ENCODE data around the gene PTK7. TPM values are rescaled to one million over a fixed set of nuclear protein-coding genes. Genes with fewer than 3 reads are reported as not detected.

Gene PTK7
- total RNA-seq, 1 donor from 2014 or later, result 81.0 TPM

GRCh38 chr6:43205849-43206248 lies 129.7 kb downstream of the PTK7 start:
- Histone ChIP-seq H3K4me3 (no peak overlapping the region), H3K36me3 (peaks cover 20% of the 10 kb centered on the region), H3K4me1 (no peaks in the 10 kb centered on the region), H3K9me3 (no peaks in the 10 kb centered on the region), H3K27ac (no peak overlapping the region), H3K27me3 (ENCODE audit: low read depth) (no peaks in the 10 kb centered on the region)
- TF ChIP-seq, protein P1, sequence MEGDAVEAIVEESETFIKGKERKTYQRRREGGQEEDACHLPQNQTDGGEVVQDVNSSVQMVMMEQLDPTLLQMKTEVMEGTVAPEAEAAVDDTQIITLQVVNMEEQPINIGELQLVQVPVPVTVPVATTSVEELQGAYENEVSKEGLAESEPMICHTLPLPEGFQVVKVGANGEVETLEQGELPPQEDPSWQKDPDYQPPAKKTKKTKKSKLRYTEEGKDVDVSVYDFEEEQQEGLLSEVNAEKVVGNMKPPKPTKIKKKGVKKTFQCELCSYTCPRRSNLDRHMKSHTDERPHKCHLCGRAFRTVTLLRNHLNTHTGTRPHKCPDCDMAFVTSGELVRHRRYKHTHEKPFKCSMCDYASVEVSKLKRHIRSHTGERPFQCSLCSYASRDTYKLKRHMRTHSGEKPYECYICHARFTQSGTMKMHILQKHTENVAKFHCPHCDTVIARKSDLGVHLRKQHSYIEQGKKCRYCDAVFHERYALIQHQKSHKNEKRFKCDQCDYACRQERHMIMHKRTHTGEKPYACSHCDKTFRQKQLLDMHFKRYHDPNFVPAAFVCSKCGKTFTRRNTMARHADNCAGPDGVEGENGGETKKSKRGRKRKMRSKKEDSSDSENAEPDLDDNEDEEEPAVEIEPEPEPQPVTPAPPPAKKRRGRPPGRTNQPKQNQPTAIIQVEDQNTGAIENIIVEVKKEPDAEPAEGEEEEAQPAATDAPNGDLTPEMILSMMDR (IDR thresholded peaks at IDR 0.05), result no peak
- ATAC-seq, result peak in 1 of 2 donors; percentile 20
- no peak for DNase-seq
- intact Hi-C loops (cut with DNase I), result no loop called here

DNA sequence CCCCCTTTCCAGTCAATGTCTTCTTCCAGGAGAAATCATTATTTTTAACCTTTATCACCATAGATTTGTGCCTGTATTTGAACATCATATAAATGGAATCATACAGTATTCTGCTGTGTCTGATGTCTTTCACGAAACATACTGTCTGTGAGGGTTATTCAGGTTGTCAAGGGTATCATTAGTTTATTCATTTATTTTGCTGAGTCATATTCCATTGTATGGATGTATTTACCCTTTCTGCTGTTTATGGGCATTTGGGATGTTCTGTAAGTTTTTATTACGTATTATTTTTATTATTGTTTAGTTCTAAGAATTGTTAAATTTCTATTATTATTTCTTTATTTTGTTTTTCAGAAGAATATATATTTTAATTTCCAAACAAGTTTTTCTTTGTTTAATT lies 131.2 kb downstream of the PTK7 start:
- intact Hi-C loops (cut with DNase I), result no loop called here
- H3K4me1 ChIP-seq, result no peaks in the 10 kb centered on the region
- H3K36me3 ChIP-seq, result peaks cover 16% of the 10 kb centered on the region
- ATAC-seq, result no peak
- TF ChIP-seq, protein P1 (IDR thresholded peaks at IDR 0.05), result no peak
- no peaks in the 10 kb centered on the region for H3K27me3 ChIP-seq (ENCODE audit: low read depth)
- no peak overlapping the region for H3K4me3 ChIP-seq
- no peak for DNase-seq
- H3K27ac ChIP-seq, result no peak overlapping the region
- H3K9me3 ChIP-seq, result no peaks in the 10 kb centered on the region

Other genes starting within 250 kb of the PTK7 start
- gene RPL7L1, start 196.7 kb upstream of the PTK7 start, total RNA-seq, result 64.5 TPM
- gene PTCRA, start 160.3 kb upstream of the PTK7 start, total RNA-seq, result 9.8 TPM
- 84.0 TPM for gene CNPY3, start 146.8 kb upstream of the PTK7 start, total RNA-seq
- 2.4 TPM for gene GNMT, start 115.6 kb upstream of the PTK7 start, total RNA-seq
- gene PEX6, start 97.1 kb upstream of the PTK7 start, total RNA-seq, result 33.3 TPM
- 24.5 TPM for gene PPP2R5D, start 91.7 kb upstream of the PTK7 start, total RNA-seq
- gene MEA1, start 62.4 kb upstream of the PTK7 start, total RNA-seq, result 44.8 TPM
- 59.3 TPM for gene KLHDC3, start 62.1 kb upstream of the PTK7 start, total RNA-seq
- gene RRP36, start 54.7 kb upstream of the PTK7 start, total RNA-seq, result 35.3 TPM
- gene CUL7, start 22.5 kb upstream of the PTK7 start, total RNA-seq, result 16.1 TPM
- gene MRPL2, start 16.9 kb upstream of the PTK7 start, total RNA-seq, result 40.1 TPM
- gene KLC4, start 16.7 kb upstream of the PTK7 start, total RNA-seq, result 45.2 TPM
- 29.2 TPM for gene SRF, start 95.0 kb downstream of the PTK7 start, total RNA-seq
- gene CUL9, start 105.9 kb downstream of the PTK7 start, total RNA-seq, result 41.8 TPM
- gene DNPH1, start 153.2 kb downstream of the PTK7 start, total RNA-seq, result 24.0 TPM
- gene TTBK1, start 167.2 kb downstream of the PTK7 start, total RNA-seq, result 0.09 TPM
- not detected for gene SLC22A7, start 221.9 kb downstream of the PTK7 start, total RNA-seq
- gene CRIP3, start 232.5 kb downstream of the PTK7 start, total RNA-seq, result 0.95 TPM

All from lower lobe of right lung (tissue), 2 donors.